K562 (cell line): ENCODE measurements around the gene NBEAL1. TPM values are rescaled to one million over a fixed set of nuclear protein-coding genes. Genes with fewer than 3 reads are reported as not detected.
A peak's percentile ranks its signal among the peaks of the same experiment; 100 is the strongest.

ENCODE experiments used
- ATAC-seq: fragments of 200-7000 bp; cut with Tn5 transposase; 3 replicates; pipeline ENCODE4 v1.9.1; 2020; ENCODE audit warnings: moderate library complexity
- BruUV-seq: library from RNA; stranded (reverse); fragments of 400-500 nt; replicated peaks from 2 replicates; lab custom pipeline; 2021; lab: Mats Ljungman, UMichigan
- CTCF ChIA-PET: fragments of 300-600 bp; formaldehyde crosslinking; extraction: SDS; loops from one replicate; lab custom pipeline; 2021; ENCODE audit warnings: low intra/inter-chr PET ratio; lab: Yijun Ruan, JAX
- POLR2A ChIA-PET: fragments of 300-600, 350-650 bp; sonication (Branson Sonifier 250); formaldehyde crosslinking; extraction: SDS; loops from one replicate; lab custom pipeline; 2021; ENCODE audit warnings: antibody characterized with exemption, inconsistent platforms; lab: Yijun Ruan, JAX
- DNase-seq, 4 experiments: peaks; one replicate each; pipeline versions ENCODE4 v3.0.0 to v3.0.0-alpha.2; 2011 to 2018; ENCODE audit warnings: low spot score in 3 of 4, mixed read lengths in 3 of 4; ENCODE audit errors: extremely low read depth in 1 of 4
- FAIRE-seq: peaks from 2 replicates; lab custom pipeline; 2011; peaks lifted over from hg19 to GRCh38; lab: Jason Lieb, UNC
- H2AFZ ChIP-seq: 2 replicates; pipeline ENCODE4 v1.6.0; 2011; ENCODE audit warnings: low read depth, low read length, control low read depth, inconsistent platforms
- H3K27ac ChIP-seq: fragments of 200-600 bp; 3 replicates; pipeline ENCODE4 v1.8.0; 2011; ENCODE audit warnings: low read depth, mild to moderate bottlenecking, control low read depth, inconsistent platforms, low read length, moderate library complexity, mixed read lengths; ENCODE audit errors: extremely low read depth
- H3K27me3 ChIP-seq, 2 experiments: fragments of 300-600 bp in 1 of 2; 2 replicates in 1 of 2; 3 replicates in 1 of 2; pipeline versions ENCODE4 v1.6.0 to v1.8.0; 2011; ENCODE audit warnings: inconsistent platforms in 2 of 2, low read length in 2 of 2, mild to moderate bottlenecking in 1 of 2, mixed read lengths in 1 of 2, moderate library complexity in 1 of 2; ENCODE audit not compliant: control insufficient read depth in 2 of 2, insufficient read depth in 2 of 2
- H3K36me3 ChIP-seq: fragments of 300-600 bp; 3 replicates; pipeline ENCODE4 v1.8.0; 2011; ENCODE audit warnings: mild to moderate bottlenecking, low read length, inconsistent platforms; ENCODE audit not compliant: control insufficient read depth, insufficient read depth
- H3K4me1 ChIP-seq, 2 experiments: fragments of 200-600 bp in 1 of 2; replicated peaks in 1 of 2; 2 replicates in 1 of 2; 3 replicates in 1 of 2; pipeline versions ENCODE4 v1.5.1 to v1.8.0; 2011; ENCODE audit warnings: inconsistent platforms in 2 of 2, low read length in 2 of 2, mild to moderate bottlenecking in 1 of 2, mixed read lengths in 1 of 2, moderate library complexity in 1 of 2; ENCODE audit not compliant: control insufficient read depth in 2 of 2, insufficient read depth in 2 of 2
- H3K4me2 ChIP-seq: 2 replicates; pipeline ENCODE4 v1.6.1; 2011; ENCODE audit warnings: low read length, control low read depth, inconsistent platforms, mixed read lengths; ENCODE audit not compliant: insufficient read depth
- H3K4me3 ChIP-seq: fragments of 200-600 bp; sonication (generic), shearing (Covaris generic); 2 replicates; pipeline ENCODE4 v1.5.1; 2016; ENCODE audit warnings: control low read depth, inconsistent platforms
- H3K79me2 ChIP-seq: fragments of 200-600 bp; 3 replicates; pipeline ENCODE4 v1.8.0; 2011; ENCODE audit warnings: low read length, inconsistent platforms; ENCODE audit not compliant: control insufficient read depth, insufficient read depth
- H3K9ac ChIP-seq, 2 experiments: 2 replicates each; pipeline versions ENCODE4 v1.6.0 to v1.6.1; 2011; ENCODE audit warnings: low read depth in 2 of 2, low read length in 2 of 2, control low read depth in 1 of 2, inconsistent platforms in 1 of 2, mild to moderate bottlenecking in 1 of 2, mixed read lengths in 1 of 2; ENCODE audit not compliant: insufficient read depth in 1 of 2
- H3K9me1 ChIP-seq: one replicate; pipeline ENCODE4 v1.6.0; 2011; ENCODE audit warnings: inconsistent platforms, mild to moderate bottlenecking, low read length, moderate library complexity; ENCODE audit not compliant: control insufficient read depth, insufficient read depth
- H3K9me3 ChIP-seq: replicated peaks from 2 replicates; pipeline ENCODE4 v1.5.1; 2011; ENCODE audit warnings: low read depth, low read length, inconsistent platforms; ENCODE audit not compliant: control insufficient read depth, insufficient read depth
- H4K20me1 ChIP-seq: replicated peaks from 2 replicates; pipeline ENCODE4 v1.6.1; 2011; ENCODE audit warnings: low read length, inconsistent platforms, mixed read lengths; ENCODE audit not compliant: control insufficient read depth, insufficient read depth
- ADNP ChIP-seq: fragments of 200-800 bp; sonication (Bioruptor generic); IDR thresholded peaks from 2 replicates; pipeline ENCODE4 v1.6.1; 2016; ENCODE audit warnings: missing genetic modification characterization, missing compliant biosample characterization
- ARNT ChIP-seq, 2 experiments: fragments of 450-650 bp; IDR thresholded peaks; 2 replicates each; pipeline ENCODE4 v1.6.1; 2016; ENCODE audit warnings: mild to moderate bottlenecking in 1 of 2
- BCOR ChIP-seq: fragments of 450-650 bp; IDR thresholded peaks from 2 replicates; pipeline ENCODE4 v1.6.1; 2016
- CBX3 ChIP-seq, 2 experiments: IDR thresholded peaks; 1 replicate in 1 of 2; 2 replicates in 1 of 2; pipeline ENCODE4 v1.6.1; 2012; ENCODE audit warnings: inconsistent platforms in 2 of 2, low read length in 2 of 2, borderline replicate concordance in 1 of 2, control low read depth in 1 of 2
- CEBPG ChIP-seq, 3 experiments: fragments of 200-800 bp in 1 of 3; sonication (Bioruptor generic) in 1 of 3; sonication (generic) in 1 of 3; formaldehyde crosslinking in 1 of 3; IDR thresholded peaks in 2 of 3; conservative IDR thresholded peaks in 1 of 3; 2 replicates each; pipeline versions ENCODE4 v1.6.1 to v1.8.0; 2016 to 2022; ENCODE audit warnings: missing compliant biosample characterization in 2 of 3, missing genetic modification characterization in 2 of 3, mild to moderate bottlenecking in 1 of 3, missing genetic modification reagents in 1 of 3
- DACH1 ChIP-seq: fragments of 450-650 bp; IDR thresholded peaks from 2 replicates; pipeline ENCODE4 v1.6.1; 2018; ENCODE audit not compliant: partially characterized antibody
- DPF2 ChIP-seq: fragments of 450-650 bp; IDR thresholded peaks from 2 replicates; pipeline ENCODE4 v1.6.1; 2016
- ELF2 ChIP-seq: fragments of 250-450 bp; sonication (Bioruptor Pico); IDR thresholded peaks from 2 replicates; pipeline ENCODE4 v1.5.0; 2021; ENCODE audit warnings: mild to moderate bottlenecking
- ESRRA ChIP-seq: fragments of 450-650 bp; IDR thresholded peaks from 2 replicates; pipeline ENCODE4 v1.6.1; 2014; ENCODE audit warnings: low read depth, mild to moderate bottlenecking, moderate library complexity, borderline replicate concordance
- HDAC2 ChIP-seq: fragments of 450-650 bp; IDR thresholded peaks from 2 replicates; pipeline ENCODE4 v1.6.1; 2016; ENCODE audit warnings: mild to moderate bottlenecking
- KDM1A ChIP-seq, 2 experiments: fragments of 450-650 bp; IDR thresholded peaks; 2 replicates each; pipeline ENCODE4 v1.6.1; 2016; ENCODE audit warnings: mild to moderate bottlenecking in 2 of 2
- MIER1 ChIP-seq: fragments of 450-650 bp; IDR thresholded peaks from 2 replicates; pipeline ENCODE4 v1.6.1; 2016; ENCODE audit warnings: antibody characterized with exemption, mild to moderate bottlenecking, low read depth
- NUFIP1 ChIP-seq: fragments of 450-650 bp; IDR thresholded peaks from 2 replicates; pipeline ENCODE4 v1.6.1; 2018; ENCODE audit not compliant: partially characterized antibody
- OTX1 ChIP-seq: fragments of 450-650 bp; formaldehyde crosslinking; IDR thresholded peaks from 2 replicates; pipeline ENCODE4 v1.4.0; 2022; ENCODE audit warnings: mild to moderate bottlenecking
- PTBP1 ChIP-seq: fragments of 200-400 bp; formaldehyde crosslinking; IDR thresholded peaks from 2 replicates; pipeline ENCODE4 v1.6.1; 2017; ENCODE audit warnings: low read depth, low read length
- RBM14 ChIP-seq: fragments of 200-400 bp; formaldehyde crosslinking; IDR thresholded peaks from 2 replicates; pipeline ENCODE4 v1.6.1; 2018; ENCODE audit warnings: low read depth, mild to moderate bottlenecking, low read length, moderate library complexity, borderline replicate concordance; ENCODE audit not compliant: insufficient read depth
- RBM25 ChIP-seq: fragments of 200-400 bp; formaldehyde crosslinking; IDR thresholded peaks from 2 replicates; pipeline ENCODE4 v1.6.1; 2018; ENCODE audit warnings: low read length, low read depth, moderate library complexity; ENCODE audit not compliant: severe bottlenecking
- SMARCA5 ChIP-seq: fragments of 450-650 bp; IDR thresholded peaks from 2 replicates; pipeline ENCODE4 v1.6.1; 2016
- SOX6 ChIP-seq: fragments of 450-650 bp; IDR thresholded peaks from 2 replicates; pipeline ENCODE4 v1.6.1; 2014; ENCODE audit warnings: mild to moderate bottlenecking
- SRSF1 ChIP-seq: fragments of 200-400 bp; formaldehyde crosslinking; IDR thresholded peaks from 2 replicates; pipeline ENCODE4 v1.6.1; 2017; ENCODE audit warnings: mild to moderate bottlenecking, low read depth, low read length, moderate library complexity
- THRAP3 ChIP-seq: fragments of 450-650 bp; IDR thresholded peaks from 2 replicates; pipeline ENCODE4 v1.6.1; 2016; ENCODE audit warnings: mild to moderate bottlenecking, inconsistent platforms, borderline replicate concordance
- ZBTB26 ChIP-seq: fragments of 450-650 bp; formaldehyde crosslinking; IDR thresholded peaks from 2 replicates; pipeline ENCODE4 v1.4.0; 2022; ENCODE audit warnings: missing genetic modification characterization
- ZNF24 ChIP-seq: fragments of 450-650 bp; IDR thresholded peaks from 2 replicates; pipeline ENCODE4 v1.6.1; 2016
- ZNF507 ChIP-seq: conservative IDR thresholded peaks from 2 replicates; pipeline ENCODE4 v1.6.1; 2017; ENCODE audit warnings: missing genetic modification characterization, missing compliant biosample characterization
- WGBS: fragments of 100-300 bp; shearing (Covaris generic); methylation state at CpG from one replicate; pipeline ENCODE4 v1.1.6; 2016; ENCODE audit warnings: low coverage, mixed read lengths; ENCODE audit not compliant: insufficient coverage; ENCODE audit errors: missing lambda C conversion rate; 5-methylcytosine and 5-hydroxymethylcytosine counted together
- in situ Hi-C: fragments of 300-500 bp; cut with MboI; formaldehyde crosslinking; loops from 4 replicates; pipeline ENCODE4 v1.15.0; 2018; ENCODE audit warnings: inconsistent platforms, mixed read lengths
- intact Hi-C: fragments of 100-400 bp; cut with micrococcal nuclease; formaldehyde crosslinking; loops from 2 replicates; pipeline ENCODE4 v1.14.2; 2022
- polyA plus RNA-seq, 8 experiments: library from polyadenylated mRNA; depleted of rRNA in 4 of 8; stranded (reverse) in 5 of 8; unstranded in 3 of 8; fragments of >200 nt; fragmentation: Nextera tagmentation in 2 of 8; fragmentation: Illumina TruSeq in 1 of 8; extraction: Ambion mirVana in 2 of 8; extraction: Trizol in 1 of 8; gene quantifications; 2 replicates each; pipeline versions ENCODE4 v1.2.1 to v1.2.3, GENCODE V29; 2011 to 2014; ENCODE audit warnings: inconsistent platforms in 1 of 8, missing spikeins in 1 of 8
- total RNA-seq, 7 experiments: library from RNA; depleted of rRNA in 6 of 7; stranded (reverse); fragments of >200 nt in 6 of 7; fragmentation: Illumina TruSeq in 2 of 7; extraction: Trizol in 2 of 7; gene quantifications; 2 replicates each; pipeline versions ENCODE4 v1.2.1 to v1.2.3, GENCODE V29; 2011 to 2021; ENCODE audit warnings: low replicate concordance in 1 of 7

NBEAL1 gene
- total and polyA plus RNA-seq, 9 of the 15 experiments (the other 6 are each of a cell fraction or from before 2014, with no cell fraction given), result 2.1 to 13.5 (median 7.3) TPM

- Histone ChIP-seq H3K9me1 (no peaks in the 10 kb centered on the region), H3K4me3 (peak overlapping the region; percentile 27), H3K9ac (peak overlapping the region in 1 of 2 experiments; percentile 48; a peak in 2 of 4 replicates), H3K27ac (peak overlapping the region; percentile 85), H3K9me3 (no peaks in the 10 kb centered on the region), H2AFZ (0 out of 2 replicates have a peak overlapping the region, but pooled peaks have one; percentile 28), H3K27me3 (no peaks in the 10 kb centered on the region), H3K4me2 (peak overlapping the region; percentile 75), H3K36me3 (peaks cover 3% of the 10 kb centered on the region; the same call in 1 of the 3 replicates), H3K79me2 (peaks cover 55% of the 10 kb centered on the region), H4K20me1 (no peaks in the 10 kb centered on the region), H3K4me1 (peaks cover 7% of the 10 kb centered on the region in 2 experiments; a peak in 4 of 5 replicates)
- BruUV-seq, result no TSS peak
- no peak for TF ChIP-seq ZBTB26 (CRISPR knock-in tag)
- TF ChIP-seq CEBPG (CRISPR knock-in tag; IDR thresholded peaks at IDR 0.05), result peak; percentile 13; the same call in 1 of the 2 replicates
- TF ChIP-seq CEBPG (tag; conservative IDR thresholded peaks at IDR 0.05 in 1 of 2, IDR thresholded peaks at IDR 0.05 in 1 of 2), result peak in 1 of 2 experiments; percentile 52; a peak in 1 of 4 replicates
- TF ChIP-seq ZNF24, result peak; percentile 14; the same call in 1 of the 2 replicates
- TF ChIP-seq NUFIP1, result no peak
- 0 out of 2 replicates have a peak, but pooled peaks have one; percentile 23 for TF ChIP-seq HDAC2
- TF ChIP-seq RBM25, result peak; percentile 85
- no peak for TF ChIP-seq PTBP1
- TF ChIP-seq SOX6, result 0 out of 2 replicates have a peak, but pooled peaks have one; percentile 9
- peak; percentile 56; the same call in 1 of the 2 replicates for TF ChIP-seq SMARCA5
- no peak for TF ChIP-seq ZNF507 (tag)
- no peak for TF ChIP-seq THRAP3
- 0 out of 2 replicates have a peak, but pooled peaks have one; percentile 27 for TF ChIP-seq ESRRA
- TF ChIP-seq MIER1, result no peak
- TF ChIP-seq BCOR, result peak; percentile 66; the same call in 1 of the 2 replicates
- 0 out of 3 replicates have a peak, but pooled peaks of 1 of the 2 experiments have one; percentile 34 for TF ChIP-seq CBX3 (IDR thresholded peaks at IDR 0.05; ENCODE audit: borderline replicate concordance in 1 of 2, low read length in 2 of 2)
- no peak for TF ChIP-seq DACH1
- TF ChIP-seq RBM14, result no peak
- TF ChIP-seq ELF2 (CRISPR knock-in tag), result no peak
- no peak for TF ChIP-seq SRSF1
- TF ChIP-seq OTX1 (CRISPR knock-in tag), result no peak
- no peak for TF ChIP-seq DPF2
- TF ChIP-seq ADNP, result no peak
- no peak for TF ChIP-seq ARNT (IDR thresholded peaks at IDR 0.05)
- TF ChIP-seq KDM1A (IDR thresholded peaks at IDR 0.05), result peak in 1 of 2 experiments; percentile 70; a peak in 2 of 4 replicates
- peak in 1 of 4 experiments; percentile 15 for DNase-seq
- ChIA-PET POLR2A (interaction anchor here (0.6 to 0.8 kb wide), 2 partner anchors 8 to 13 kb away, joined by 3 read pairs; no protein-coding TSS in a partner anchor), CTCF (no interaction called here)
- in situ Hi-C loops (no loop called here), intact Hi-C loops (loop anchor here (5.0 to 10.0 kb wide), 2 partner anchors 64 to 218 kb away; partner anchors contain the start of gene CYP20A1)
- peak; percentile 15 for FAIRE-seq
- ATAC-seq, result peak; percentile 27
- WGBS, result 0% methylated on average over 3 of the region's 3 CpGs
These were observed 2.0 kb downstream of the NBEAL1 start for GRCh38 chr2:203016716-203017115.
